ENCODE results near the gene SEC23IP. TPM values are rescaled to one million over a fixed set of nuclear protein-coding genes. Genes with fewer than 3 reads are reported as not detected.
"Not testable (repeated sequence)": the region's sequence is repeated elsewhere in the genome, so short reads cannot be mapped to it uniquely, and the experiment has no call there.

The SEC23IP gene
- total RNA-seq = 10 to 100 TPM; 52.2 to 67.2 TPM
- long read RNA-seq, full-length matches to known transcripts = 21 of 55 reads
- long read RNA-seq, partial matches to known transcripts = 23 of 55 reads
- long read RNA-seq, other reads (novel, unspliced or antisense) = 11 of 55 reads

DNA sequence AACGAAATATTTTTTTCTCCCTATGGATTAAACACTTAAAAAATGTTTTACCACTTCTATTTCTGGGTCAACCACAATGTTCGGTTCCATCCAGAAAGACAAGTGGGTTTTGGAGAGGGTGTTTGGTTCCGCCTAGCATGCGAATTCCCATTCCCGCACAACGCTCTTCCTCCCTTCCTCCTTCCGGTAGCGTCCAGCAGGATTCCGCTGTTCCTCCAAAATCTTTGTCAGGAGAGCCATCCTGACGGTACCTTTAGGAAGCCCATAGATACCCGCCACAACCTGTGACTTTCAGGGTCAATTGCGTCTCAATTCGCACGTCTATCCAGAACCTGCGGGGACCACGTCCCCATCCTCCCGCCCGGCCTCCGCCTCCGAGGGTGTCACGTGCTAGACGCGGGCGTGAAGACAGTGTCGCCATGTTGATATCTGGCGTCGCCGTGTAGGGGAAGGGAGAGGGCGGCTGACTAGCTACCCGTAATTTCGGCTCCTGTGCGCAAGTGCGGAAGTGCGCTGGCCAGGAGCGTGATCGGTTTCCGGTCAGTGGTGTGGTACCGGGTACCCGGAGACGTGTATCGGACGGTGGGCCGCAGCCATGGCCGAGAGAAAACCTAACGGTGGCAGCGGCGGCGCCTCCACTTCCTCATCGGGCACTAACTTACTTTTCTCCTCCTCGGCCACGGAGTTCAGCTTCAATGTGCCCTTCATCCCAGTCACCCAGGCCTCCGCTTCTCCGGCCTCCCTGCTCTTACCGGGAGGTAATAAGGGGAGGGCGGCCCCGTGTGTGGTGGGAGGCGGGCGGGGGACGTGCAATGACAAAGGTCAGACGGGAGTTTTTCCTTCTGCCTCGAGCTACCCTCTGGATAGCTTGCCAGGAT lies at the start of gene SEC23IP:
Gene SEC23IP, plus strand, starts transcription at position 543 of the 878 bp plus-strand sequence. Its CDS starts 53 bp downstream, at position 596.
- DNase-seq (peak; percentile 96 to 97), ATAC-seq (peak; percentile 97)
- intact Hi-C loops (cut with DNase I, micrococcal nuclease) = no loop called here

DNA sequence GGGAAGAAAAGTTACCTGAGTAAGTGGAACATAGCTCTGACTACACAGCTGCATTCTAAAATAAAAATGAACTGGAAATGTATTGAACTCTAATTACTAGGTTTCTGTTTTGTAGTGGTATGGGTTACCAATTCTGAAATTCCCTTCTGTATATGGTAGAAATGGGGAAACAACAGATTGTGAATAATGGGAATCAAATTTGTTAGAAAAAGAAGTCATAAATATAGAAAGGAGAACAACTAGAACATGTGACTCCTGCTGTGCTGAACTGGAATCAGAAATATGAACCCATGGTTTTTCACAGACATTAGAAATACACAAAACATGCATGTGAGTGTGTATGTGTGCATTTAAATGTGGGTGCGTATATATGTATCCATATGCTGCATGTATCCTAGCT lies 46.9 kb upstream of the SEC23IP start:
- ATAC-seq (no peak), DNase-seq (no peak)
- intact Hi-C loops (cut with DNase I, micrococcal nuclease) = no loop called here

DNA sequence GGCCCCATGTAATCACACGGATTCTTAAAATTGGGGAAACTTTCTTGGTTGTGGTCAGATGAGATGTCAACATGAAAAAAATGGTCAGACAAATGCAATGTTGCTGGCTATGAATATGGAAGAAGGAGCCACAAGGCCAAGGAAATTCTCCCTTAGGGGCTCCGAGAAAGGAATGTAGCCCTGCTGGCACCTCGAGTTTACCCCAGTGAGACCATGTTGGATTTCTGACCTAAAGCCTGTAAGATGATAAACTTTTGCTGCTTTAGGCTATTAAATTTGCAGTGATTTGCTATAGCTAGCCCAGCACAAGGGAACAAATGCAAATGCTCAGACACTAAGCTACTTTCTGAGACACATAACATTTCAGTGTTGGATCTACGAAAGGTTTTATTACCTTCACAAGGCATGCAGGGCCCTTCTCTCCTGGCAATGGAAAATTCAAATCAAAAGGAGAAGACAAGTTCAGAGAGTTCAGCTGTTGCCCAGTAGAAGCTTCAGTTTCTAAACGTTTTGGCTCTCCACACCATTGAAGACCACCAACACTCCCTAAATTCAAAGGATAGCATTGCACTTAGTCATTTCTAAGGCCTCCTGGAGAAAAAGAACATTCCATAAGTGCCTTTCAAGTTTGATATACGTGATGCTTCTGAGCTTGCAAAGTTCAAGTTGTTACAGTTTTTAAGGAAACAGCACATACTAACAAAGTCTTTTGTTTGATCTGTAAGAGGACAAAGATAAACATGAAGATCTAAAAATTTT lies 43.3 kb upstream of the SEC23IP start:
- ATAC-seq (no peak), DNase-seq (no peak)
- intact Hi-C loops (cut with DNase I, micrococcal nuclease) = no loop called here

DNA sequence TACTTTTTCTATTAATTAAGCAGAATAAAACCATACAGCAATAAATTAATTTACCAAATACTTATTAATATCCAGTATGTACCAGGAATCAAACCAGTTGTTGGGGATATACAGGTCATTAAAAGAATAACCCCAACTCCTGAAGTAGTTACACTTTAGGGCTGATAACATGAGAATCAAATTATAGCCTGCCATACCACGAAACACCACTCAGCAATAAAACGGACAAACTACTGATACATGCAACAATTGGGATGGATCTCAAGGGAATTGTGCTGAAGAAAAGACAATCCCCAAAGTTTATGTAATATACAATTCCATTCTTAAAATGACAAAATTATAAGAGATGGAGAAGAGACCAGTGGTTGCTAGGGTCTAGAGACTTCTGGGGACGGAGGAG lies 42.6 kb upstream of the SEC23IP start:
- no peak for ATAC-seq
- no peak for DNase-seq
- intact Hi-C loops (cut with DNase I, micrococcal nuclease) = no loop called here

DNA sequence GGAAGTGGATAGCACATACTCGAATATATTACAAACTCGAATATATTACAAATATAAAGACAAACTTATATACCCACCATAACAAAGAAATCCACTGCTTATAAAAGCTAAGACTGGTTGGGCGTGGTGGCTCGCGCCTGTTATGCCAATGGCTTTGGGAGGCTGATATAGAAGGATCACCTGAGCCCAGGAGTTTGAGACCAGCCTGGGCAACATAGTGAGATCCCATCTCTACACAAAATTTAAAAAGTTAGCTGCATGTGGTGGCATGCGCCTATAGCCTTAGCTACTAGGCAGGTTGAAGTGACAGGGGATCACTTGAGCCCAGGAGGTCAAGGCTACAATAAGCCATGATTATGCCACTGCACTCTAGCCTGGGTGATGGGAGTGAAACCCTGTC lies 40.3 kb upstream of the SEC23IP start:
- DNase-seq (no peak), ATAC-seq (no peak)
- intact Hi-C loops (cut with DNase I, micrococcal nuclease) = no loop called here

DNA sequence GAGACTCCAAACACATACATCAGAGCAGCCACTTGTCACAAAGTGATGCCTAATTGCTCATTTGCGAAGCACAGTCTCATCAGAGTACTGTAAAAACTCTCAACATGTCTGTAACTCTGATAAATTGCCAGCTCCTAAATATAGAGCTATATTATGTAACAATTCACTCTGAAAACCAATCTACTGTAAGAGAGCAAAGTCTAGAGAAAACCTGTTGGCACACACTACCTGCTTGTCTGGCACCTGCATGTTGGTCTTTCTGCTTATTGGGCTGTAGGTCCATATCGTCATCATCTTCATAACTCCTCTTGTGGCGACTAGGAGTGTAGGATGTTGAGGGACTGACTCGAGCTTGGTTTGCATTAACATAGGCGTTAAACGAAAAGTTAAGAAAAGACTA lies 39.7 kb upstream of the SEC23IP start:
- ATAC-seq (peak; percentile 66), DNase-seq (no peak)
- intact Hi-C loops (cut with DNase I, micrococcal nuclease) = no loop called here

DNA sequence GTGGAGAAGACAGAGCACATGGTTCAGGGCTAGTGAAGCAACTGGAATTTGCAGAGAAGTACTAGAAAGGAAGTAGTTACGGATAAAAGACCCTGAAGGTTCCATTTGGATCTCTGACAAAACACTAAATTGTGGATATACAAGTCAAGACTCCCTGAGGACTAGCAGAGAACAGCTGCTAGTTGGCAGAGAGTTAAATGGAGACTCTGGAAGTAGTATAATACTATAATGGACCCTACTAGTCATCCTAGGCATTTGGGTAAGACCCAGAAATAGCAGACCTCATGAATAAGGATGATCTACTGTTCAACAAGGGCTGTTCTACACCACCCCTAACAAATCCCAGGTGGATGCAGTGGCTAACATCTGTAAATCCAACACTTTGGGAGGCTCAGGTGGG lies 39.0 kb upstream of the SEC23IP start:
- no peak for DNase-seq
- ATAC-seq = no peak
- intact Hi-C loops (cut with DNase I, micrococcal nuclease) = no loop called here

DNA sequence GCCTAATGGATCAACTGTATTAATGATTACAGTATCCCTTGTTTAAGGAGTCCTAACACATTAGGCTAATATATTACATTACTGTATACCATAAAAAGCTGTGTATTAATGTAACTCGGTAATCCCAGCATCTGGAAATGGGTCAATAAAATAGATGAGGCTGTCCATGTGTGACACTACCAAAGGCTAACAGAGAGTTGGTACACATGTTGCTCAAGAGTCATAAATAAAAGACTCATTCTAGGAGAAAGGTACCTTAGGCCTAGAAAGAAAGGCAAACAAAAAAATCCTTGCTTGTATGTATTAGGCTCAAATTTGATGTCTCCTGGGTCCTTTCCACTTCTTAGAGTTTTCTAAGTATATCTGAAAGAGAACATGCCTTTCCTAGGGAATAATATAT lies 34.5 kb upstream of the SEC23IP start:
- intact Hi-C loops (cut with DNase I, micrococcal nuclease) = loop anchor here in 1 of 2 donors (5.0 kb wide), 1 partner anchor 106 kb away; no protein-coding TSS in a partner anchor
- DNase-seq (no peak), ATAC-seq (no peak)

DNA sequence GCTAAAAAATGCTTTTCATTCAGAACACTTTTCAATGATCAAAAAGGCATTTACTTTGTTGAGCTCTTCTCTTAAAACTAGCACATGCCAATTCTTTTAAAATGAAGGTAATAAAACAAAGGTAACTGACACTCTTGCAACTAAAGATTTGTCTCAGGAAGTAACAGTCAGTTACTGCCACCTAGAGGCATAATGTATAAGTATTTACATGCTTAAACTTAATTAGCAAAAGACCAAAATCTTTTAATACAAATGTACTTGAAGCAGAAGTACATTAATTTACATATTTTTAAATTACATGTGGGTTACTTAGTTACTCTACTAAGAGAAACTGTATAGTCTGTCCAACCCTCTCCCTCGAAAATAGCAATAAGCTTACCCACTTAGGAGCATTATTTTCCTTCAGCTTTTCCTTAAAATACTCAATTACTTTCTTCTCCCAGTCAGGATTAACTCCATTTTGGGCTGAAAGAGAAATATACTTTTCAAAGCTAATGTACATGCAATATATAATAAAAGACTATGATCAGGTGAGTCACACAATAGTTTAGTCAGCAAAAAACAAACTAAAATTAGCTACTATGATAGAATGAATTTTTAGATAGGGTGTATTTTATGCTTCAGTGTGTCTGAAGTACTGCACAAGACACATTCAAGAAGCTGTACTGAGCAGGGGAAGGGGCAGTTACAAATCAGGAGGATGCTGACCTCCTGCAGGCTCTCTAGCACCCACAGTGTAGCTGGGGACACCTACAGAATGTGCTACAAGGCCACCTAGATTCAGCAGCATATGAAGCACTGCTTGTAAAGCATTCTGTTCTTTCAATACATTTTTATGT lies 32.9 kb upstream of the SEC23IP start:
- peak; percentile 66 for ATAC-seq
- intact Hi-C loops (cut with DNase I, micrococcal nuclease) = loop anchor here in 1 of 2 donors (5.0 to 10.0 kb wide), 2 partner anchors 107 to 175 kb away; no protein-coding TSS in a partner anchor

DNA sequence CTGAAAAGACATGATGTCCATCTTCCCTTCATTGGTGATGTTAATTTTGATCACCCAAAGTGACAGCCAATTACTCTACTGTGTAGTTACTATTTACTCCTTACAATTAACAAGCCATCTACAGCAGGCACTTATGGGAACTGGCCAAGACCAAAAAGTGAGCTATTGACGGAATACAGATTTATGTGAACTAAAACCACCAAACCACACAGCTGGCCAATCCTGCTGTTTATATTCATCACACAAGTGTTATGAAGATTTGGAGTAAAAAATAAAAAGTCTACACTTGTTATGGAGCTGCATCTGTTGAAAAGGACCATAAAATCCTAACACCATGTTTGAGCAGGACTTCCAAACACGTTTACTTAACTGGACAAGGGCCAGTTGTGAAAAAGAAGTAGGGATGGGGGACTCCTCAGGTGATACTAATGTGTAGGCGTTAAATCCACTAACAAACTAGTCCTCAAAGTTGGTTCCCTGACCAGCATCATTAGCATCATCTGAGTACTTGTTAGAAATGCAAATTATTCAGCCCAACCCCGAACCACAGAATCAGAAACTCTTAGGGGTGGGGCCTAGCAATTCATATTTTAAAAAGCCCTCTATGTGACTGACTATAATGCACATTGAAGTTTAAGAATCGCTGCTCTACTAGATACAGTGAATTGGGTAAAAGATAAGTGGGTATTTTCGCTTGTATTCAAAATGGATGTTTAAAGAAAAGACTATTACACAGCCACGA lies 31.5 kb upstream of the SEC23IP start:
- intact Hi-C loops (cut with DNase I, micrococcal nuclease) = loop anchor here in 1 of 2 donors (10.0 kb wide), 1 partner anchor 176 kb away; no protein-coding TSS in a partner anchor
- ATAC-seq = no peak
- no peak for DNase-seq

More for the DNA sequence above, 32.9 kb upstream of the SEC23IP start:
- no peak for DNase-seq

DNA sequence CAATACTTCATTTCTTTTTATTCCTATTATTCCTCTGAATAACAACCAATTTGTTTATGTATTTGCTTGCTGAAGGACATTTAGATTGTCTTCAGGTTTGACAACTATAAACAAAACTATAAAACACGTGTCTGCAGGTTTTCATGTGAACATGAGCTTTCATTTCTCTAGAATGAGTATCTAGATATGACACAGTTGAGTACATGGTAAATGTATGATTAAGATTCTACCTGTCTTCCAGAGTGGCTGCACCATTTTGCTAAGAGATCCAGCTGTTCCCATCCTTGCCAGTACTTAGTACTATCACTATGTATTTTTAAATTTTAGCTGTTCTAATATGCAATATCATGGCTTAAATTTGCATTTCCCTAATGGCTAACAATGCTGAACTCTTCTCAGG lies 30.0 kb upstream of the SEC23IP start:
- ATAC-seq = no peak
- DNase-seq = no peak
- intact Hi-C loops (cut with DNase I, micrococcal nuclease) = loop anchor here in 1 of 2 donors (10.0 kb wide), 1 partner anchor 178 kb away; no protein-coding TSS in a partner anchor

DNA sequence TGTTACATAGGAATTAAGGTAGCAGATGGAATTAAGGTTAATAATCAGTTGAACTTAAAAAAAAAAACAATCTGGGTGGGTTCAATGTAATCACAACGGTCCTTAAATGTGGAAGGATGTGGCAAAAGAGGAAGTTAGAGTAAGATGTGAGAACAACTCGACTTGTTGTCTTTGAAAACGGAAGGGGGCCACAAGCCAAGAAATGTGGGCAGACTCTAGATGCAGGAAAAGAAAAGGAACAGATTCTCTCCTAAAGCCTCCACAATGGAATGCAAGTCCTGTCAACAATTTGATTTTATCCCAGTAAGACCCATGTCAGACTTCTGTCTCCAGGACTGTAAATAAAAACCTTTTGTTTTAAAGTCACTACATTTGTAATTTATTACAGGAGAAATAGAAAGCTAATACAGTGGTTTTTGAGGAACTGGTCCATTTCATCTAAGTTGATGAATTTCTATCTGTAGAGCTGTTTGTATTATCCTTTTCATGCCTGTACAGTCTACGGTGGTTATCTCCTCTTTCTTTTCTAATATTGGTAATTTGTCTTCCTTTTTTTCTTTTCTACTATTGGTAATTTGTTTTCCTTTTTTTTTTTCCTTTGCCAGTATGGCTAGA lies 28.5 kb upstream of the SEC23IP start:
- ATAC-seq (no peak), DNase-seq (no peak)
- intact Hi-C loops (cut with DNase I, micrococcal nuclease) = loop anchor here in 1 of 2 donors (10.0 kb wide), 1 partner anchor 179 kb away; no protein-coding TSS in a partner anchor

DNA sequence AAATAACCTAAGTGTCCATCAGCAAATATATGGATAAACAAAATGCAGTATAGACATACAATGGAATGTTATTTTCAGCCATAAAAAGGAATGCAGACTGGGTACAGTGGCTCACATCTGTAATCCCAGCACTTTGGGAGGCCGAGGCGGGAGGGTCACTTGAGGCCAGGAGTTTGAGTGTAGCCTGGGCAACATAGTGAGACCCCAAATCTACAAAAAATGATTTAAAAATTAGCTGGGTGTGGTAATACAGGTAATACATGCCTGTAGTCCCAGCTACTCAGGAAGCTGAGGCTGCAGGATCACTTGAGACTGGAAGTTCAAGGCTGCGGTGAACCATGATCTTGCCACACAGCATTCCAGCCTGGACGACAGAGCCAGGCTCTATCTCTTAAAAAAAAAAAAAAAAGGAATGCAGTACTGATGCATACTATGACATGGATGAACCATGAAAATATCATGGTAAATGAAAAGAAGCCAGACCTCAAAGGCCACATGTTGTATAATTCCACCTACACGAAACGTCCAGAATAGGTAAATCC lies 26.8 kb upstream of the SEC23IP start:
- intact Hi-C loops (cut with DNase I, micrococcal nuclease) = loop anchor here in 1 of 2 donors (10.0 kb wide), 1 partner anchor 181 kb away; no protein-coding TSS in a partner anchor
- DNase-seq (no peak), ATAC-seq (no peak)

DNA sequence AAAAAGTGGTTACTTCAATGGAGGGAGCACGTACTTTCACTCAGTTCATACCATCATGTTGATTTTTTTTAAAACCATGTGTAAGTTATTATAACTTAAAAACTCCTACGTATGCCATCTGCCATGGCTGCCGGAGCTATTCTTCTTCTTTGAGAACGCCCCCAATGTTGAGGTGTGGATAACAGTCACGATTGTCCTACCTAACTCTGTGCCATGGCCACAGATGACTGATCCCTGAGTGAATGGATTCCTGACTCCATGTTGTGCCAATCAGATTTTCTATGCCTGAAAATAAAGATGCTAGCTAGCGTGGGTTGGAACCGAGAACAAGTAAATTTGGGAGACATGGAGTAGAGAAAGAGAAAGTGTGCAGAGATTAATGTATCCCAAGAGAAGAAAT lies 25.2 kb upstream of the SEC23IP start:
- no peak for DNase-seq
- intact Hi-C loops (cut with DNase I, micrococcal nuclease) = loop anchor here in 1 of 2 donors (10.0 kb wide), 1 partner anchor 183 kb away; no protein-coding TSS in a partner anchor
- ATAC-seq = no peak

DNA sequence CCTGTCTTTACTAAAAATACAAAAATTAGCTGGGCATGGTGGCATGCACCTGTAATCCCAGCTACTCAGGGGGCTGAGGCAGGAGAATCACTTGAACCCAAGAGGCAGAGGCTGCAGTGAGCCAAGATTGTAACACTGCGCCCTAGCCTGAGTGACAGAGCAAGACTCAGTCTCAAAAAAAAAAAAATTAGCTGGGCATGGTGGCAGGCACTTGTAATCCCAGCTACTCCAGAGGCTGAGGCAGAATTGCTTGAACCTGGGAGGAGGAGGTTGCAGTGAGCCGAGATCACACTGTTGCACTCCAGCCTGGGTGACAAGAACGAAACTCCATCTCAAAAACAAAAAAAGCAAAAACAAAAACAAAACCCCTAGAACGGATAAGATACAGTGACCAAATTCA lies 23.1 kb upstream of the SEC23IP start:
- intact Hi-C loops (cut with DNase I, micrococcal nuclease) = loop anchor here in 1 of 2 donors (10.0 kb wide), 1 partner anchor 185 kb away; no protein-coding TSS in a partner anchor
- ATAC-seq, DNase-seq: not testable (repeated sequence)

DNA sequence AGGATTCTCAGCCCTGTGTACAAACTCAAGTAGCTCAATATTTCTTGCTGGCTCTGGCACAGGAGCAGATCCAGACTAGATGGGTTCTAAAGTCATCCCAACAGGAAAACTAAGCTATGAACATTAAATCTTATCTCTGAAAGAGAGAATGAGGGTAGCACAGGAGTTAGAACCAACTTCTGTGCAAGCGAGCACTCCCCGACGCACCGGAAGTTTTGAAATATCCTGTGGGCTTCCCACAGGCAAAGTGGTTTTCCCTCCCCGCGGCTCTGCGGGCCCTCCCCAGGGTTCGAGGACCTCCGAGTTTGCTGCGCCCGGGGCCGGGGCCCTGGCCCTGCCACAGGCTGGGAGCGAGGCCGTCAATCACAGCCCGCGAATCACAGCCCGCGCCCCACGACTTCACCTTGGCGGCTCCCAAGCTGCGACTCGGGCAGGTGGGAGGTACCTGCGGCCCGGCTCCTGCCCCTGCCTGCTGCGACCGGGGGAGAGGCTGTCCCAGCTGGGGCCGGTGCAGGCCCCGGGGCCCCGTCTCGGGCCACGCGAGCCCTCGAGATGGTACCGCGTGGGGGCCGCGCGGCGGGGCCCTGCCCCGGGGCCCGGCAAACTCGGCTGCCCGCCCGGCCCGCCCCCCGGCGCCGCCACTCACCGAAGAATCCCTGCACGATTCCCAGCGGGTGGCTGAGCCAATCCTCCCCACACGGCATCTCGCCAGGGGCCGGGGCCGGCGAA lies 20.5 kb upstream of the SEC23IP start:
- ATAC-seq = peak; percentile 65
- DNase-seq = peak; percentile 60 to 71
- intact Hi-C loops (cut with DNase I, micrococcal nuclease) = no loop called here

DNA sequence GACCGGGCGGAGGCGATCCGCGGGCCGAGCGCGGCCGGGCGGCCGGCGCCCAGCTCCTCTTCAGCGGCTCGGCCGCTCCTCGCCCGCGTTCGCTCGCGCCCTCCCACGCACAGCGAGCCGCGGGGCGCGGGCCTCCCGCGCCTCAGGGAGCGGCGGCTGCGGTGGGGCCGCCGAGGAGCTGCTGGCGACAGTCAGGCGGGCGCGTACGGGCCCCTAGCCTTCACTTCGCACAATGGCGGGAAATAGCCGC lies 20.0 kb upstream of the SEC23IP start, which contains the start of gene MCMBP:
Gene MCMBP, minus strand, starts transcription at position 234 of the 250 bp plus-strand sequence. CDS start 259 bp downstream, outside the sequence.
- DNase-seq (no peak), ATAC-seq (no peak)
- intact Hi-C loops (cut with DNase I, micrococcal nuclease) = no loop called here

All from left colon (tissue), 2 donors.